H1 (cell line): ENCODE measurements around the gene NBDY. TPM values are rescaled to one million over a fixed set of nuclear protein-coding genes. Genes with fewer than 3 reads are reported as not detected.

Experiments
- ZNF274 ChIP-seq: IDR thresholded peaks from 2 replicates; pipeline ENCODE4 v1.7.0; 2012; ENCODE audit warnings: low read length, borderline replicate concordance; ENCODE audit errors: extremely low read depth
- polyA plus RNA-seq, 7 experiments: library from polyadenylated mRNA; depleted of rRNA in 3 of 7; stranded (reverse) in 5 of 7; unstranded in 2 of 7; fragments of >200 nt in 5 of 7; fragments of 200-250 nt in 2 of 7; gene quantifications; 1 replicate in 5 of 7; 2 replicates in 1 of 7; 4 replicates in 1 of 7; pipeline versions ENCODE4 v1.2.1 to v1.2.3, GENCODE V29; 2011 to 2013; ENCODE audit warnings: missing spikeins in 2 of 7, mixed read lengths in 2 of 7
- total RNA-seq: library from RNA; stranded (reverse); fragmentation: NEBNext Ultra II Directional; extraction: Animal tissue kit (Norgen Biotek cat#: 25700); gene quantifications from 2 replicates; pipeline ENCODE4 v1.2.1, GENCODE V29; 2021
- TF ChIP-seq, protein P1 (sequence below): IDR thresholded peaks from 2 replicates; pipeline ENCODE4 v1.6.1; 2012; ENCODE audit warnings: inconsistent platforms

Gene NBDY
- total and polyA plus RNA-seq, 2 of the 8 experiments (the other 6 are each of a cell fraction or from before 2014, with no cell fraction given), result 42.3 to 57.8 TPM

DNA sequence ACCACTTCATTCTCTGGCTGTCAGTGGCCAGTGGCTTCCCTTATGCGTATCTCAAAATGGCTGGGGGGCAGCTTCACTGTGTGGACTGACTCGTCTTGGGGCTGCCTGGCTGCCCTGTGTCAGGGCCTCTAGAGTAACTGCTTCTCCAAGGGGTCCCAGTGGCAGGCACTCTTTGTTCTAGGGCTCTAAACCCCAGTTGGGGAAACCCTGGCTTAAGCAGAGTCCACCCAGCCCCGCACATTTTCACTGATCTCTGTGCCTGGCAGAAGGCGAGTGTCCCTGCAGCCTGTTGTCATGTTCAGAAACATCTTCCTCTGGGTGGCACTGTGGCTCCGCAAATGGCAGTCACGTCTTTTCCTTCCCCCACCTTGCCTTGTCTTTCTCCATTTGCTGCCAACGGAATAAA is 59.7 kb downstream of the NBDY start (continued):
- TF ChIP-seq, protein P1, sequence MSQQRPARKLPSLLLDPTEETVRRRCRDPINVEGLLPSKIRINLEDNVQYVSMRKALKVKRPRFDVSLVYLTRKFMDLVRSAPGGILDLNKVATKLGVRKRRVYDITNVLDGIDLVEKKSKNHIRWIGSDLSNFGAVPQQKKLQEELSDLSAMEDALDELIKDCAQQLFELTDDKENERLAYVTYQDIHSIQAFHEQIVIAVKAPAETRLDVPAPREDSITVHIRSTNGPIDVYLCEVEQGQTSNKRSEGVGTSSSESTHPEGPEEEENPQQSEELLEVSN, result no peak
- no peak for TF ChIP-seq ZNF274
- TF ChIP-seq, all 59 proteins: peak for 0
